Brain microvascular endothelial cell (primary cell): ENCODE measurements around the gene PTPN23.

Experiments used
- DNase-seq: peaks from one replicate; pipeline ENCODE4 v3.0.0-alpha.2; 2020
- H3K27ac ChIP-seq: fragments of 250-450 bp; sonication (Bioruptor Pico); 2 replicates; pipeline ENCODE4 v1.5.1; 2020; ENCODE audit warnings: mild to moderate bottlenecking, moderate library complexity
- H3K27me3 ChIP-seq: fragments of 250-450 bp; sonication (Bioruptor Pico); replicated peaks from 2 replicates; pipeline ENCODE4 v1.5.1; 2020; ENCODE audit warnings: mild to moderate bottlenecking
- H3K36me3 ChIP-seq: fragments of 250-450 bp; sonication (Bioruptor Pico); replicated peaks from 2 replicates; pipeline ENCODE4 v1.5.1; 2020; ENCODE audit warnings: mild to moderate bottlenecking
- H3K4me3 ChIP-seq: 2 replicates; pipeline ENCODE4 v1.5.1; 2011; ENCODE audit warnings: low read depth, mild to moderate bottlenecking, control low read depth, low read length, moderate library complexity
- in situ Hi-C: cut with HindIII; loops from 2 replicates; pipeline ENCODE4 v1.10.0; 2017; ENCODE audit warnings: low sequenced_read_pairs, low pct_ligation_motif_present
- TF ChIP-seq, protein P1 (sequence below): IDR thresholded peaks from 2 replicates; pipeline ENCODE4 v1.5.1; 2011; ENCODE audit warnings: low read depth, mild to moderate bottlenecking, moderate library complexity, low read length, control low read depth, inconsistent platforms; ENCODE audit errors: missing control alignments

Gene PTPN23

DNA sequence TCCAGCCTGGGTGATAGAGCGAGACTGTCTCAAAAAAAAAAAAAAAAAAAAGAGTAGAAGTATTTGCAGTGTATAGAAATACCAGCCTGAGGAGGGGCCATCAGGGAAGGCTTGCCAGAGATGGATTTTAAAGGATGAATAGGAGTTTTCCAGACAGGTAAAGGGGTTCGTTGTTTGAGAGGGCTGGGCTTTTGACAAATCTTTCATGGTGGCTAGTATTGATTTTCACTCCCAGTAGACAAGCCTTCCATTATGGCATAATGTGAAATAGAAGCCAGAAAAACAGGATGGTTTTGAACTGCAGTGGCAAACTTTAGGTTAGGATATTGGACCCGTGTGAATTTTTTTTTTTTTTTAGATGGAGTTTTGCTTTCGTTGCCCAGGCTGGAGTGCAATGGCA is 3.6 kb downstream of the PTPN23 start:
- no peak overlapping the region for H3K4me3 ChIP-seq
- peaks cover 2% of the 10 kb centered on the region for H3K36me3 ChIP-seq
- in situ Hi-C loops: no loop called here
- no peak for DNase-seq
- H3K27me3 ChIP-seq: no peaks in the 10 kb centered on the region
- TF ChIP-seq, protein P1, sequence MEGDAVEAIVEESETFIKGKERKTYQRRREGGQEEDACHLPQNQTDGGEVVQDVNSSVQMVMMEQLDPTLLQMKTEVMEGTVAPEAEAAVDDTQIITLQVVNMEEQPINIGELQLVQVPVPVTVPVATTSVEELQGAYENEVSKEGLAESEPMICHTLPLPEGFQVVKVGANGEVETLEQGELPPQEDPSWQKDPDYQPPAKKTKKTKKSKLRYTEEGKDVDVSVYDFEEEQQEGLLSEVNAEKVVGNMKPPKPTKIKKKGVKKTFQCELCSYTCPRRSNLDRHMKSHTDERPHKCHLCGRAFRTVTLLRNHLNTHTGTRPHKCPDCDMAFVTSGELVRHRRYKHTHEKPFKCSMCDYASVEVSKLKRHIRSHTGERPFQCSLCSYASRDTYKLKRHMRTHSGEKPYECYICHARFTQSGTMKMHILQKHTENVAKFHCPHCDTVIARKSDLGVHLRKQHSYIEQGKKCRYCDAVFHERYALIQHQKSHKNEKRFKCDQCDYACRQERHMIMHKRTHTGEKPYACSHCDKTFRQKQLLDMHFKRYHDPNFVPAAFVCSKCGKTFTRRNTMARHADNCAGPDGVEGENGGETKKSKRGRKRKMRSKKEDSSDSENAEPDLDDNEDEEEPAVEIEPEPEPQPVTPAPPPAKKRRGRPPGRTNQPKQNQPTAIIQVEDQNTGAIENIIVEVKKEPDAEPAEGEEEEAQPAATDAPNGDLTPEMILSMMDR: no peak
- H3K27ac ChIP-seq: no peak overlapping the region

DNA sequence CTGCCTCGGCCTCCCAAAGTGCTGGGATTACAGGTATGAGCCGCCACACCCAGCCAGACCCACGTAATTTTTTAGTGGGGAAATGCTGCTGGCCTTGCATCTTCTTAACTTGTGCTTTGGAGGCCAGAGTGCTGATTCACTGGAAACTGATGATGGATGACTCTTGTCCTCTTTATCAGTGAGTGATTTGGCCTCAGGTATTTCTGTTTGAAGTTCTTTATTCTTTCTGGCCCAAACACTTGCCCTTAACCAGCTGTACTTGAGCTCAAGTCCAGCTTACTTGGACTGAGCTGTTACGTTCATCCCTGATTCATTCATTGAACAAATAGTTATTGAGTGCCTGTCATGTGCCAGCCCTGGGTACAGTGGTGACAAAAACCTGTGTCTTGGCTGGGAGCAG is 4.2 kb downstream of the PTPN23 start:
- peaks cover 2% of the 10 kb centered on the region for H3K36me3 ChIP-seq
- no peak for DNase-seq

DNA sequence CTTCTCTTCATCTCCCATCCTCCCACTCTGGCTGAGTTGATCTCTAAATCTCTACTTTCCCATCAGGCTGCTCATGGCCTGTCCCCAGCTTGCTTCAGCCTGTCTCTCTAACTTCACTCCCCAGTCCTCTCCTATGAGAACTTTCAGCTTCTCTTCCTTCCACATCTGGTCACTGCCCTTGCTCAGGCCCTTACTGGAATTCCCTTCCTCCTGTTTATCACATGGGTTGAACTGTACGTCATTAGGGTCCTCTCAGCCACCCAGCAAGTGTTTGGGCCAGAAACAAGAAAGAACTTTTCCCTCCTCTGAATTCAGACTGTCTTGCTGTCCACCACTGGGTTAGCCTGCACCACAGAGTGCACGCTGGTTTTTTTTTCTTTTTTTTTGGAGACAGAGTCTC is 5.0 kb downstream of the PTPN23 start:
- peaks cover 5% of the 10 kb centered on the region for H3K36me3 ChIP-seq
- TF ChIP-seq, protein P1: no peak
- H3K27me3 ChIP-seq: no peaks in the 10 kb centered on the region
- no peak overlapping the region for H3K27ac ChIP-seq
- no peak for DNase-seq
- in situ Hi-C loops: no loop called here
- H3K4me3 ChIP-seq: no peak overlapping the region

More for the DNA sequence above, 4.2 kb downstream of the PTPN23 start:
- TF ChIP-seq, protein P1: no peak
- in situ Hi-C loops: no loop called here
- Histone ChIP-seq H3K27me3 (no peaks in the 10 kb centered on the region), H3K27ac (no peak overlapping the region), H3K4me3 (no peak overlapping the region)

DNA sequence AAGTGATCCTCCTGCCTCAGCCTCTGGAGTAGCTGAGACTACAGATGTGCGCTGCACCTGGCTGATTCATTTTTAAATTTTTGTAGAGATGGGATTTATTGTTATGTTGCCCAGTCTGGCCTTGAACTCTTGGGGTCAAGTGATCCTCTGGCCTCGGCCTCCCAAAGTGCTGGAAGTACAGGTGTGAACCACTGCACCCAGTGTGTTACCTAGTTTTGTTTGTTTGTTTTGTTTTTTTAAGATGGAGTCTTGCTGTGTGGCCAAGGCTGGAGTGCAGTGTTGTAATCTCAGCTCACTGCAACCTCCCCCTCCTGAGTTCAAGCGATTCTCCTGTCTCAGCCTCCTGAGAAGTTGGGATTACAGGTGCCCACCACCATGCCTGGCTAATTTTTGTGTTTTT is 12.1 kb downstream of the PTPN23 start:
- TF ChIP-seq, protein P1: no peak
- in situ Hi-C loops: no loop called here

DNA sequence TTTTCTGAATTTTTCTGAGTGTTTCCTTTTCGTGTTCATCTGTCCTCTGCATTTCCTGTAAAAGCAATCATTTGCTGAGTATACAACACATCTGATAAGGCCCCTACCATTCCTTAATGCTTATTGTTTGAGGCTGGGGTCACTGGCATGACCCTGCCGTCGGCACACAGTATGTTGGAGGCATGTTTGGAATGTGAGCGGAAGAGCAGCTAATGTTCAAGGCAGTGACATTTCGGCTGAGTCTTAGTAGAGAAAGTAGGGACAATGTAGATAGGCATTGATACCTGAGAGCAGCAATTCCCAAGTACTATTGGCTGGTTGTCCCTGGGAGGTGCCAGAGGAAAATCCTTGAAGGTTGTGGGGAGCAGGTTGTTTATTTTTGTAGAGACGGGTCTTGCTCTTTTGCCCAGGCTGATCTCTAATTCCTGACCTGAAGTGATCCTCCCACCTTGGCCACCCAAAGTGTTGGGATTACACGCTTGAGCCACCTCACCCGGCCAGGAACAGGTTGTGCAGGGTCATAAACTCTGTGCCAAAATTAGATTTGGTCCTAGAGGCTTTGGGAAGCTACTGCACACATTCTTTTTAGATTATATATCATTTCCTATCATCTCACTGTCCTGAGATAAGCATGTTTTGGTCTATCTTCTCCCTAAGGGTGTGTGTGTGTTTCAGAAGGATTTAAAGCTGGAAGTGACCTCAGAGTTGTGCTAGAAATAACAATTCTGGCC is 13.5 kb downstream of the PTPN23 start:
- Histone ChIP-seq H3K27me3 (no peaks in the 10 kb centered on the region), H3K36me3 (peaks cover 17% of the 10 kb centered on the region), H3K4me3 (no peak overlapping the region), H3K27ac (peak overlapping the region; percentile 67)
- in situ Hi-C loops: no loop called here
- TF ChIP-seq, protein P1: no peak
- DNase-seq: peak; percentile 54

More for the DNA sequence above, 12.1 kb downstream of the PTPN23 start:
- H3K36me3 ChIP-seq: peaks cover 12% of the 10 kb centered on the region
- H3K4me3 ChIP-seq: no peak overlapping the region
- no peak for DNase-seq
- H3K27ac ChIP-seq: no peak overlapping the region
- no peaks in the 10 kb centered on the region for H3K27me3 ChIP-seq

DNA sequence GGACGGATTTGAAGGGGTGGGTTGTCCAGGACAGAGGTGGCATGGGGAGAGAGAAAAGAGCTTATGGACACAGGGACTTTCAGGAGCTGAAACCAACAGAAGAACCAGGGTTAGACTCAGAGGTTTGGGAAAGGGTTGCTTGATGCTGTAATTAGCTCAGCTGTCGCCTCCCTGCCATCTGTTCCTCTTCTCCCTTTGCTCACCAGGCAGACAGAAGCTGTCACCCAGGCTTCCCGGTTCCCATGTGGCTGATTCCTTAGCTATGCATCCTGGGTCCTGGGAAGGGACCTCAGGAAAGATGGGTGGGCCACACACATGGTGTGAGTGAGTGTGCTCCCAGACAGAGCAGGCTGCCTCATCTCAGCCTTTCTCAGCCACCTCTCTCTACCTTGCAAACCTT is 14.1 kb downstream of the PTPN23 start:
- in situ Hi-C loops: no loop called here
- no peaks in the 10 kb centered on the region for H3K27me3 ChIP-seq
- TF ChIP-seq, protein P1: no peak
- DNase-seq: no peak
- H3K4me3 ChIP-seq: no peak overlapping the region
- peaks cover 19% of the 10 kb centered on the region for H3K36me3 ChIP-seq
- peak overlapping the region; percentile 67 for H3K27ac ChIP-seq
